Adrenal gland (tissue), 5 donors: ENCODE data around the gene CNN3.

Source experiments
- CTCF ChIP-seq, 6 experiments: fragments of 450-650 bp in 4 of 6; fragments of 200-600 bp in 2 of 6; sonication (generic) in 1 of 6; IDR thresholded peaks; 1 replicate in 5 of 6; 2 replicates in 1 of 6; pipeline versions ENCODE4 v1.5.1 to v1.8.0; 2016 to 2021; ENCODE audit warnings: antibody characterized with exemption in 6 of 6, mild to moderate bottlenecking in 2 of 6, moderate library complexity in 1 of 6
- POLR2A ChIP-seq, 2 donors: fragments of 450-650 bp; IDR thresholded peaks; one replicate each; pipeline ENCODE4 v1.6.1; 2017; ENCODE audit warnings: antibody characterized with exemption in 2 of 2, mild to moderate bottlenecking in 2 of 2, moderate library complexity in 1 of 2
- donor health status: DM: no; HTN: no; CAD: no.

- no peak for TF ChIP-seq CTCF (IDR thresholded peaks at IDR 0.05)
- no peak for TF ChIP-seq POLR2A (IDR thresholded peaks at IDR 0.05)
These were observed 24.7 kb upstream of the CNN3 start for GRCh38 chr1:94951509-94952208.
